MM.1S (cell line): ENCODE data around the gene NPW.

Experiments
- DNase-seq: peaks from one replicate; pipeline ENCODE4 v3.0.0-alpha.2; 2015
- H2AFZ ChIP-seq: fragments of 300-600 bp; sonication (generic); 2 replicates; pipeline ENCODE4 v1.6.0; 2016; ENCODE audit warnings: antibody characterized with exemption, low read length
- H3F3A ChIP-seq: fragments of 300-600 bp; sonication (generic); 2 replicates; pipeline ENCODE4 v1.6.1; 2016; ENCODE audit warnings: mild to moderate bottlenecking, antibody characterized with exemption, low read length, moderate library complexity, mixed read lengths; ENCODE audit not compliant: insufficient read depth
- H3K27ac ChIP-seq: fragments of 300-600 bp; sonication (generic); 2 replicates; pipeline ENCODE4 v1.5.1; 2016; ENCODE audit warnings: mild to moderate bottlenecking, low read length
- H3K27me3 ChIP-seq: fragments of 300-600 bp; sonication (generic); replicated peaks from 2 replicates; pipeline ENCODE4 v1.6.0; 2016; ENCODE audit warnings: low read length; ENCODE audit not compliant: insufficient read depth
- H3K36me3 ChIP-seq: fragments of 300-600 bp; sonication (generic); replicated peaks from 2 replicates; pipeline ENCODE4 v1.6.1; 2016; ENCODE audit warnings: mild to moderate bottlenecking, low read length, mixed read lengths; ENCODE audit not compliant: insufficient read depth
- H3K4me1 ChIP-seq: fragments of 300-600 bp; sonication (generic); 2 replicates; pipeline ENCODE4 v1.6.1; 2016; ENCODE audit warnings: low read length, mixed read lengths
- H3K4me2 ChIP-seq: fragments of 300-600 bp; sonication (generic); 2 replicates; pipeline ENCODE4 v1.6.0; 2016; ENCODE audit warnings: low read depth, low read length
- H3K4me3 ChIP-seq: fragments of 300-600 bp; sonication (generic); 2 replicates; pipeline ENCODE4 v1.5.1; 2016; ENCODE audit warnings: low read length, mixed read lengths
- H3K79me2 ChIP-seq: fragments of 300-600 bp; sonication (generic); 2 replicates; pipeline ENCODE4 v1.6.1; 2016; ENCODE audit warnings: mixed run types, low read length, mixed read lengths
- H3K9ac ChIP-seq: fragments of 300-600 bp; sonication (generic); 2 replicates; pipeline ENCODE4 v1.6.1; 2016; ENCODE audit warnings: low read length, mixed read lengths
- H3K9me2 ChIP-seq: fragments of 300-600 bp; sonication (generic); replicated peaks from 2 replicates; pipeline ENCODE4 v1.6.1; 2016; ENCODE audit warnings: mild to moderate bottlenecking, low read length, mixed read lengths; ENCODE audit not compliant: insufficient read depth
- H3K9me3 ChIP-seq: fragments of 300-600 bp; sonication (generic); replicated peaks from 2 replicates; pipeline ENCODE4 v1.6.1; 2016; ENCODE audit warnings: mild to moderate bottlenecking, low read length, mixed read lengths; ENCODE audit not compliant: insufficient read depth
- H4K20me1 ChIP-seq: fragments of 300-600 bp; sonication (generic); 2 replicates; pipeline ENCODE4 v1.6.1; 2016; ENCODE audit warnings: mild to moderate bottlenecking, low read length, moderate library complexity, mixed read lengths; ENCODE audit not compliant: insufficient read depth
- CTCF ChIP-seq: fragments of 300-600 bp; sonication (generic); IDR thresholded peaks from 2 replicates; pipeline ENCODE4 v1.5.1; 2016; ENCODE audit warnings: antibody characterized with exemption, low read length, mixed read lengths
- EZH2 ChIP-seq: fragments of 300-600 bp; sonication (generic); optimal IDR thresholded peaks from 2 replicates; pipeline ENCODE3; 2017; ENCODE audit warnings: low read depth, mild to moderate bottlenecking, antibody characterized with exemption, low read length, mixed read lengths
- EZH2phosphoT487 ChIP-seq: fragments of 300-600 bp; sonication (generic); IDR thresholded peaks from 2 replicates; pipeline ENCODE4 v1.6.1; 2018; ENCODE audit warnings: antibody characterized with exemption, low read length

NPW gene

GRCh38 chr16:1990101-1990350, 29.6 kb upstream of the NPW start:
- Histone ChIP-seq H2AFZ (peak overlapping the region; percentile 84; the same call in 1 of the 2 replicates), H3K27ac (no peak overlapping the region), H4K20me1 (no peaks in the 10 kb centered on the region), H3K9ac (no peak overlapping the region; the same call in 1 of the 2 replicates), H3K9me2 (no peaks in the 10 kb centered on the region), H3K27me3 (peaks cover 8% of the 10 kb centered on the region), H3K4me3 (peak overlapping the region; percentile 70; the same call in 1 of the 2 replicates), H3K4me2 (peak overlapping the region; percentile 99; the same call in 1 of the 2 replicates), H3K36me3 (0 out of 2 replicates have a peak, but pooled peaks cover 4% of the 10 kb centered on the region), H3K4me1 (peaks cover 25% of the 10 kb centered on the region), H3K9me3 (no peaks in the 10 kb centered on the region), H3F3A (peaks cover 15% of the 10 kb centered on the region), H3K79me2 (peaks cover 10% of the 10 kb centered on the region)
- no peak for DNase-seq
- TF ChIP-seq CTCF: no peak
- no peak for TF ChIP-seq EZH2
- TF ChIP-seq EZH2phosphoT487: no peak

- H3K9me2 ChIP-seq: no peaks in the 10 kb centered on the region
- H3K4me2 ChIP-seq: peak overlapping the region; percentile 99
- peak overlapping the region; percentile 84 for H2AFZ ChIP-seq
- H3F3A ChIP-seq: peaks cover 13% of the 10 kb centered on the region
- TF ChIP-seq EZH2 (no peak), EZH2phosphoT487 (no peak), CTCF (no peak)
- H3K27ac ChIP-seq: no peak overlapping the region
- H3K9ac ChIP-seq: peak overlapping the region; percentile 55; the same call in 1 of the 2 replicates
- no peaks in the 10 kb centered on the region for H4K20me1 ChIP-seq
- 0 out of 2 replicates have a peak, but pooled peaks cover 4% of the 10 kb centered on the region for H3K36me3 ChIP-seq
- peaks cover 19% of the 10 kb centered on the region for H3K4me1 ChIP-seq
- H3K27me3 ChIP-seq: peaks cover 8% of the 10 kb centered on the region
- DNase-seq: peak; percentile 52
- peaks cover 4% of the 10 kb centered on the region for H3K79me2 ChIP-seq
- peak overlapping the region; percentile 70 for H3K4me3 ChIP-seq
- H3K9me3 ChIP-seq: no peaks in the 10 kb centered on the region
Observed at GRCh38 chr16:1990351-1991134, 29.0 kb upstream of the NPW start.

- no peak overlapping the region for H3K27ac ChIP-seq
- peaks cover 16% of the 10 kb centered on the region for H3K4me1 ChIP-seq
- no peak overlapping the region for H2AFZ ChIP-seq
- H3K79me2 ChIP-seq: no peaks in the 10 kb centered on the region
- peak overlapping the region; percentile 99; the same call in 1 of the 2 replicates for H3K4me2 ChIP-seq
- peaks cover 8% of the 10 kb centered on the region for H3K27me3 ChIP-seq
- H3K9me3 ChIP-seq: no peaks in the 10 kb centered on the region
- no peak overlapping the region for H3K4me3 ChIP-seq
- no peaks in the 10 kb centered on the region for H3K9me2 ChIP-seq
- no peaks in the 10 kb centered on the region for H4K20me1 ChIP-seq
- H3F3A ChIP-seq: peaks cover 13% of the 10 kb centered on the region
- TF ChIP-seq EZH2phosphoT487 (no peak), EZH2 (no peak), CTCF (no peak)
- H3K9ac ChIP-seq: no peak overlapping the region
- H3K36me3 ChIP-seq: 0 out of 2 replicates have a peak, but pooled peaks cover 4% of the 10 kb centered on the region
- DNase-seq: no peak
Observed at GRCh38 chr16:1991135-1991551, 28.4 kb upstream of the NPW start.
